A673 (cell line): Measurements from ENCODE around the gene ZNG1C. TPM values are rescaled to one million over a fixed set of nuclear protein-coding genes. Genes with fewer than 3 reads are reported as not detected.
"Not testable (repeated sequence)": the region's sequence is repeated elsewhere in the genome, so short reads cannot be mapped to it uniquely, and the experiment has no call there.

Experiments
- BruUV-seq: library from RNA; stranded (reverse); fragments of 400-500 nt; replicated peaks from 2 replicates; lab custom pipeline; 2021; lab: Mats Ljungman, UMichigan
- CTCF ChIA-PET: fragments of 300-600 bp; sonication (Branson Sonifier 250); formaldehyde crosslinking; loops from one replicate; lab custom pipeline; 2022; ENCODE audit warnings: antibody characterized with exemption; lab: Charles Lee
- POLR2A ChIA-PET: fragments of 300-600 bp; sonication (Branson Sonifier 250); formaldehyde crosslinking; loops from one replicate; lab custom pipeline; 2022; ENCODE audit warnings: antibody characterized with exemption; ENCODE audit not compliant: low non-redundant PET; lab: Charles Lee
- DNase-seq: peaks from one replicate; pipeline ENCODE4 v3.0.0-alpha.2; 2015; ENCODE audit warnings: low spot score
- H3K27ac ChIP-seq: fragments of 200-600 bp; sonication (generic); 2 replicates; pipeline ENCODE4 v1.5.1; 2016; ENCODE audit warnings: mixed run types, low read depth, mild to moderate bottlenecking, mixed read lengths, antibody characterized with exemption, low read length; ENCODE audit not compliant: poor library complexity, severe bottlenecking
- H3K27me3 ChIP-seq: fragments of 200-600 bp; sonication (generic); replicated peaks from 2 replicates; pipeline ENCODE4 v1.6.1; 2017; ENCODE audit warnings: mixed run types, low read depth, mild to moderate bottlenecking, mixed read lengths, antibody characterized with exemption, low read length; ENCODE audit not compliant: insufficient read depth, poor library complexity
- H3K36me3 ChIP-seq: fragments of 200-600 bp; sonication (generic); 2 replicates; pipeline ENCODE4 v1.6.1; 2016; ENCODE audit warnings: mixed run types, mild to moderate bottlenecking, mixed read lengths, antibody characterized with exemption, low read length; ENCODE audit not compliant: insufficient read depth, poor library complexity, severe bottlenecking
- H3K4me1 ChIP-seq: fragments of 200-600 bp; sonication (generic); 2 replicates; pipeline ENCODE4 v1.6.1; 2017; ENCODE audit warnings: mixed run types, mild to moderate bottlenecking, mixed read lengths, antibody characterized with exemption, low read length; ENCODE audit not compliant: insufficient read depth, poor library complexity, severe bottlenecking
- H3K4me3 ChIP-seq: fragments of 200-600 bp; sonication (generic); 2 replicates; pipeline ENCODE4 v1.5.1; 2016; ENCODE audit warnings: low read depth, mixed run types, mild to moderate bottlenecking, mixed read lengths, low read length; ENCODE audit not compliant: poor library complexity, severe bottlenecking
- H3K9me3 ChIP-seq: fragments of 200-600 bp; sonication (generic); 2 replicates; pipeline ENCODE4 v1.6.1; 2016; ENCODE audit warnings: mixed run types, low read depth, mild to moderate bottlenecking, mixed read lengths, antibody characterized with exemption, low read length; ENCODE audit not compliant: poor library complexity, severe bottlenecking
- intact Hi-C: fragments of 100-400 bp; cut with micrococcal nuclease; formaldehyde crosslinking; loops from one replicate; pipeline ENCODE4 v1.10.0; 2022; ENCODE audit not compliant: unreplicated experiment
- total RNA-seq: library from RNA; stranded (reverse); gene quantifications from 2 replicates; pipeline ENCODE4 v1.2.3, GENCODE V29; 2021

ZNG1C gene
- total RNA-seq, 1 experiment from 2014 or later: 37.4 TPM

DNA sequence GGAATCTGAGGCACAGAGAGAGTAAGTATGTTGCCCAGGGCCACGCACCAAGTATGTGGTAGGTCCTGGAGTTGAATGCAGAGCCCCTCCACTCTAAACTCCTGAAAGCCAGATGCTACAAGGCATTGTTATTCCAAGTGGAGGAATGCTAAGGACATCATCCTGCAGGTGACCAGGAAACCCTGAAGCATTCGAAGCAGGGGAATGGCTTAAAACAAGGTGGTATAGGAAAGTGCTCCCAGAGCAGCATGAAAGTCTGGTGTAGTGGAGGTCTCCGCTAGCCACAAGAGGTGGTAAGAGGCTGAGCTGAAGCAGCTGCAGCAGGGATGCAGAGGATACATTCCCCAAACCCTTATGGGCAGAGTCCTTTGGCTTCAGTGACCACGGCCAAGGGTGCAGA is 87.3 kb downstream of the ZNG1C start:
- H3K36me3 ChIP-seq, H3K27ac ChIP-seq, H3K4me3 ChIP-seq, POLR2A ChIA-PET, H3K9me3 ChIP-seq, H3K27me3 ChIP-seq, intact Hi-C loops, DNase-seq, H3K4me1 ChIP-seq, BruUV-seq, CTCF ChIA-PET: not testable (repeated sequence)

DNA sequence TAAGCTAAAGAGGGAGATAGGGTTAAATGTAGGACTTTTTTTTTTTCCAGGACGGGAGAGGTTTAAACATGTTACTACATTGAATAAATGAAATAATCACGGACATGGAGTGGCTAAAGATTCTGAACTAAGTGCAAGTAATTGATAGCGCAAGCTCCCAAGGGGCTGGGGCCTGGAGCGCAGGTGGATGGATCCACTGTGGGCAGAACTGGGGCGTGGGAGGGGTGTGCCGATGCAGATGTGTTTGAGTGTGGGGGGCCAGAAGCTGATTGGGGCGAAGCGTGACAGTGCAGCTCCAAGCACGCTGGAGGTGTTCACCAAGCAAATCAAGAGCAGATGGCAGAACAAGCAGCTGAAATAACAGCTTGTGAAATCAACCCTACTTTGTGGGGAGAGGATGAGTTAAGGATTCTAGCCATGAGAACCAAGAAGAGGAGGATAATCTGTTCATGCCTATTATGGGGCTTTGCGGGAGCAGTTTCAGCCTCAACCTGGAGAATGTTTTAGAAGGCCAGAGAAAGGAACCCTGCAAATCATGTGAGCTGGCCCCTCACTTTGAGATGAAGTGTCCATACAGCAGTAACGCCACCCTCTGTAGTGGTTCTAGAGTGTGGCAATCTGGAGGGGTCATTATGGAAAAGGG is 88.9 kb downstream of the ZNG1C start:
- BruUV-seq, H3K4me1 ChIP-seq, CTCF ChIA-PET, H3K36me3 ChIP-seq, H3K4me3 ChIP-seq, H3K27me3 ChIP-seq, H3K27ac ChIP-seq, H3K9me3 ChIP-seq, POLR2A ChIA-PET, intact Hi-C loops: not testable (repeated sequence)
- DNase-seq: peak; percentile 0

DNA sequence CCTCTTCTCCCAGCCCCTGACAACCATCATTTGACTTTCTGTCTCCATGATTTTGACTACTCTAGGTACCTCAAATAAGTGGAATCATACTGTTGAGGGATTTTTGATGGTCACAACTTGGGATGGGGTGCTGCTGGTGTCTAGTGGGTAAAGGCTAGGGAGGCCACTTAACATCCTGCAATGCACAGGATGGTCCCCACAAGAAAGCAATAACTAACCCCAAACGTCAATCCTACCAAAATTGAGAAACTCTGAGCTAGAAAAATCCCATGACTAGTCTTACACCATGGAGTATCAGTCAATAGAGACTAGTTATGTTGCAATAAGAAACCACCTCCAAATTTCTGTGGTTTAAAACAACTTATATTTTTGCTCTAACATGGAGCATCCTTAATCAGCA is 90.3 kb downstream of the ZNG1C start:
- DNase-seq, intact Hi-C loops, CTCF ChIA-PET, H3K4me3 ChIP-seq, H3K36me3 ChIP-seq, POLR2A ChIA-PET, H3K27me3 ChIP-seq, H3K4me1 ChIP-seq, BruUV-seq, H3K9me3 ChIP-seq, H3K27ac ChIP-seq: not testable (repeated sequence)

DNA sequence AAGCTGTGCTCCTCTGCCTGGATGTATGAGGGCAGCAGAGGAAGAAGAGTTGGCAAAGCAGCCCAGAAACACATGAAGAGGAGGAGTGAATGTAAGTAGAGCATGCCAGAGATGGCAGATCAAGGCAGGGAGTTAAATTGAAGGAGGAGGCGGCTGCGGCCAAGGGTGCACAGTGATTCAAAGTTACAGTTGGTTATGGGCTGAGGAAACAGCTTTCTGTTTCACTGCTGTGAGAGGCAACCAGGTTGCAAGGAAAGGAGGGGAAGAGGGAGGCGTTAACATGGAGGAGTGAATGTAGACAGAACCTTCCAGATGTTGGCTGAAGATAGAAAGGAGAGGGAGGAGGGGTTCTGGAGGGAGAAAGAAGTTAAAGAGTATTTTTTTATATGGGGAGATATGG is 94.2 kb downstream of the ZNG1C start:
- BruUV-seq, H3K27ac ChIP-seq, intact Hi-C loops, H3K36me3 ChIP-seq, H3K4me1 ChIP-seq, H3K9me3 ChIP-seq, H3K27me3 ChIP-seq, H3K4me3 ChIP-seq, POLR2A ChIA-PET, DNase-seq, CTCF ChIA-PET: not testable (repeated sequence)

DNA sequence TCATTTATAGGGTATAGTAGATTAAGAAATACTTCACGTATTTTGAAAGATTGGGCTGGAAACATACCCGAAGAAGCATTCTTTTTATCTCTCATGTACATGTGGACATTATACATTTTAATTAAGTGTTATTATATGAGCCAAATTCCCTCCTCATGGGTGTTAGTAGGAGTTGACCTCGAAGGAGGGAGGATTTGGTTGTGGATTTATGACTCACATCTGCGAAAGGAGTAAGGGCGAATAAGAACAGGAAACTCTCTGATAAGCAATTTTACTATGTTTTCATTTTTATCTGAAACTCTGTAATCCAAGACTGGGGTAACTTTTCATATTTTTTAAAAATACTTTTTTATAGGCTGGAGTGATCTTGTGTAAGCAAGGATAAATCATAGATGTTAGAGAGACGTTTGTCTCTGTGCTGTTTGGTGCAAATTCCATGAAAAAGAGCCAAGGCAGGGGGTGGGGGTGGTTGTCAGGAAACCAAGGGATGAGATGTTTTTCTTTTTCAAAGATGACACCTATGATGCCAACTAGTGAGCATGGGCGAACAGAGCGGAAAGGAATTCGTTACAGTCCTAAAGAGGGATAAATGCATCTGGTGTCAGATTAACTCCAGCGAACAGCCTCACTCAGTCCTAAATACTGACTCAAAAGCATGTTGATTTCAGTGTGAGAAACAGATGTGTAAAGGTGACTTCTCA is 95.0 kb downstream of the ZNG1C start:
- BruUV-seq, H3K4me3 ChIP-seq, H3K27me3 ChIP-seq, CTCF ChIA-PET, H3K36me3 ChIP-seq, intact Hi-C loops, H3K9me3 ChIP-seq, H3K27ac ChIP-seq, POLR2A ChIA-PET, H3K4me1 ChIP-seq, DNase-seq: not testable (repeated sequence)

DNA sequence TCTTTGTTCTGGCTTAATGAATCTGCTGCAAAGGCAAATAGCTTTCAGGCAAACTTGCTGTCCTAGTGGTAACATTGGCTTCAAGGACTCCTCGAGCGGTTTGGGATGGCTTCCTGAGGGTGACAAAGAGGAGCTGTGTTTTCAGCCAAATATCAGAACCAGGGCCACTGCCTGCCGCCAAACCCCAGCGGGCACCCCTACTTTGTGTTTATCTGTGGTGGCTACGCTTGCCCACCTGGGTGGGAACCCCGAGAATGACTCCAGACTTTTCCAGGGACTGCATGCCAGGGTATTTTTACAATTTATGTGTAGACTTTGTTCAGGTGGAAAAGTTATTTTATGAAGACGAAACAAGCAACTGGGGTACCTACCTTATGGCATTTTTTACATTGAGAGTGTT is 96.2 kb downstream of the ZNG1C start:
- POLR2A ChIA-PET, H3K27ac ChIP-seq, DNase-seq, H3K9me3 ChIP-seq, H3K4me1 ChIP-seq, H3K4me3 ChIP-seq, H3K36me3 ChIP-seq, intact Hi-C loops, CTCF ChIA-PET, H3K27me3 ChIP-seq, BruUV-seq: not testable (repeated sequence)

DNA sequence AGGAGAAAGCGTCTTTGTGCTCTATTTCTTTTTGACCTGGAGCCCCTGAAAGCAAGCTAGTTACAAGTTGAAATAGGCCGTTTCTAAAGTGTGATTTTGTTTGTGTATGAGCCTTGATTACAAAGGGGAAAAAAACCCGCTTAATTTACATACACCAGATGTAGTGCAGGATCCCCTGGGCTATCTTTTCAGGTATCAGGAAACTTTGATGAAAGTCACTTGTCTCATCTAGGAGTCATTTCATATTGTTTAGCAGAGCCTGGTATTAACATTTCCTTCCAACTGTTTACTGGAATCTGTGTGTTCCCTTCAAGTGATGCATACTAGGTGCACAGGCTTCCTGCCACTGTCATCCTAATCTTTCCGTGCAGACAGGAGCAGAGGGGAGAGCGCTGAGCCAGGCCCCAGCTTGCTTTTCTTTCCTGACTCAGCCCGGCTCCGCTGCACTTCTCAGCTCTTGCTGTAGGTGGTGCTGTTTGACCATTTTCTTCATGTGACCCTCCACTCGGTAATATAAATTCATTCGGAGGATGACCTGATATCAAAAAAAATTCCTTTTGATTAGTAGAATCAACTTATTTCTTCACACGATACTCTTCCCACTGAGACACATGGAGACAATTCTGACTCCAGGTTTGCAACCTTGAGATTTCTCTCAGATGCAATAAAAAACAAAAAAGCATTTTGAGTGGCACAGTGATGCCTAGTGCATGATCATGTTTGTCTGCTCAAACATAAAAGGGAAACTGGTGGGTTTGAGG is 100.7 kb downstream of the ZNG1C start:
- BruUV-seq, DNase-seq, H3K4me3 ChIP-seq, H3K4me1 ChIP-seq, H3K27ac ChIP-seq, H3K36me3 ChIP-seq, POLR2A ChIA-PET, H3K27me3 ChIP-seq, intact Hi-C loops, H3K9me3 ChIP-seq: not testable (repeated sequence)
- CTCF ChIA-PET: interaction anchor here (0.6 to 0.7 kb wide), 3 partner anchors 90 to 166 kb away, joined by 3 to 13 read pairs (median 7); no protein-coding TSS in a partner anchor
